Kidney epithelial cell (primary cell): ENCODE results near the gene CREB5. TPM values are rescaled to one million over a fixed set of nuclear protein-coding genes. Genes with fewer than 3 reads are reported as not detected.

ENCODE experiments used
- DNase-seq: peaks from one replicate; pipeline ENCODE4 v3.0.0-alpha.2; 2010; ENCODE audit warnings: low read depth
- H3K27me3 ChIP-seq: 2 replicates; pipeline ENCODE4 v1.6.0; 2011; ENCODE audit warnings: low read length; ENCODE audit not compliant: control insufficient read depth, insufficient read depth
- H3K36me3 ChIP-seq: 2 replicates; pipeline ENCODE4 v1.5.1; 2011; ENCODE audit warnings: low read length; ENCODE audit not compliant: control insufficient read depth, insufficient read depth
- H3K4me3 ChIP-seq: 2 replicates; pipeline ENCODE4 v1.5.1; 2011; ENCODE audit warnings: low read depth, mild to moderate bottlenecking, control low read depth, low read length
- total RNA-seq: library from RNA; depleted of rRNA; stranded (reverse); fragments of >200 nt; gene quantifications from 2 replicates; pipeline ENCODE4 v1.2.3, GENCODE V29; 2015
- TF ChIP-seq, protein P1 (sequence below): IDR thresholded peaks from 2 replicates; pipeline ENCODE4 v1.5.1; 2011; ENCODE audit warnings: mild to moderate bottlenecking, moderate library complexity, low read length, control low read depth, inconsistent platforms; ENCODE audit not compliant: insufficient read depth, poor library complexity, severe bottlenecking

The CREB5 gene
- total RNA-seq, 1 donor from 2014 or later: 27.9 TPM

DNA sequence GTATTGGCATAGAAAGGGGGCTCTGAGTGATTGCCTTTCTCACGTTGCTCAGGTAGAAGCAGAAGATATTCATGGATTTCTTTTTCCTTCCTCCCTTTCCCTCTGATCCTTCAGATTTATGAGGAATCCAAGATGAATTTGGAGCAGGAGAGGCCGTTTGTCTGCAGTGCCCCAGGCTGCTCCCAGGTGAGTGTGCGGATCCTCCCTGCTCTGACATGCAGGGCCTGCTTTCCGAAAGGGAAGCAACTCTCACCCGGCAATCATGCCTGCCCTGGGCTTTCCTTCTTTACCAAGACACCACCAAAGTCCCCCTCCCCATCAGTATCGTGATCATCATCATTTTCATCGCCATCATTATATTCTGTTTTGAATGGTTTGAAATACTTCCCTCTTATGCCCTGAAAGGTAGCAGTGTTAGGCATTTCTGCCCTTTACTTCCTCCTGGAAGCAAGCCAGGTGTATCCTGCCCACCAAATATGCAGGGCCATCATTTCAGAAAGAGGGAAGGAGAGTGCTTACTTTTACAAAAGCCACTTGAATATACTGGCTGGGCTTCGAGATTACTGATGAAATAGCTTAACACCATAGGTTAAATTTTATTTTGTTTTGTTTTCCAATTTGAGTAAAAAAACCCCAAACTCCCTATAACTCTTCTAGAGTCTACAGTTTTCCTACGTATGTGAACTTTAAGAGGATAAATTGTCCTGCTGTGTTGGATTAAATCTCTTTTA lies 75.9 kb downstream of the CREB5 start:
- no peak for DNase-seq
- Histone ChIP-seq H3K27me3 (no peaks in the 10 kb centered on the region), H3K4me3 (no peak overlapping the region), H3K36me3 (no peaks in the 10 kb centered on the region)
- TF ChIP-seq, protein P1, sequence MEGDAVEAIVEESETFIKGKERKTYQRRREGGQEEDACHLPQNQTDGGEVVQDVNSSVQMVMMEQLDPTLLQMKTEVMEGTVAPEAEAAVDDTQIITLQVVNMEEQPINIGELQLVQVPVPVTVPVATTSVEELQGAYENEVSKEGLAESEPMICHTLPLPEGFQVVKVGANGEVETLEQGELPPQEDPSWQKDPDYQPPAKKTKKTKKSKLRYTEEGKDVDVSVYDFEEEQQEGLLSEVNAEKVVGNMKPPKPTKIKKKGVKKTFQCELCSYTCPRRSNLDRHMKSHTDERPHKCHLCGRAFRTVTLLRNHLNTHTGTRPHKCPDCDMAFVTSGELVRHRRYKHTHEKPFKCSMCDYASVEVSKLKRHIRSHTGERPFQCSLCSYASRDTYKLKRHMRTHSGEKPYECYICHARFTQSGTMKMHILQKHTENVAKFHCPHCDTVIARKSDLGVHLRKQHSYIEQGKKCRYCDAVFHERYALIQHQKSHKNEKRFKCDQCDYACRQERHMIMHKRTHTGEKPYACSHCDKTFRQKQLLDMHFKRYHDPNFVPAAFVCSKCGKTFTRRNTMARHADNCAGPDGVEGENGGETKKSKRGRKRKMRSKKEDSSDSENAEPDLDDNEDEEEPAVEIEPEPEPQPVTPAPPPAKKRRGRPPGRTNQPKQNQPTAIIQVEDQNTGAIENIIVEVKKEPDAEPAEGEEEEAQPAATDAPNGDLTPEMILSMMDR: no peak

GRCh38 chr7:28490831-28491230 lies 78.5 kb downstream of the CREB5 start:
- H3K36me3 ChIP-seq: no peaks in the 10 kb centered on the region
- H3K4me3 ChIP-seq: no peak overlapping the region
- H3K27me3 ChIP-seq: no peaks in the 10 kb centered on the region
- TF ChIP-seq, protein P1: no peak
- DNase-seq: no peak

DNA sequence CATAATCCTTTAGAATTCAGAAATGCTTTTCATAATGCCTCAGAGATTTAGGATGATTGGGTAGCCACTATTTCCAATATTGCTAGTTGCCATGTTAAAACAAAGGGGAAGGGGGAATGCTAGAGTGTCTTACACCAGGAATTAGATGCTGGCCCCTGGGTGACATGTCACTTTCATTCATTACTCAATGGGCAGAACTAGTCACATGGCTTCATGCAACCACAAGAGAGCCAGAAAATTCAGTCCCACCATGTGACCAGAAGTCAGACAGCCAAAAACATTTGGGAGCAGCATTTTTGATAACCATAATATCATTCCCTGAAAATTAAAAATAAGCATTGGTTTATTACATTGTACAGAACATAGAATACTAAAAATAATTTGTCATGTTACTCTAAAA lies 81.2 kb downstream of the CREB5 start:
- Histone ChIP-seq H3K27me3 (no peaks in the 10 kb centered on the region), H3K36me3 (no peaks in the 10 kb centered on the region), H3K4me3 (no peak overlapping the region)
- TF ChIP-seq, protein P1: no peak
- no peak for DNase-seq

- no peak for DNase-seq
- H3K4me3 ChIP-seq: no peak overlapping the region
- H3K36me3 ChIP-seq: no peaks in the 10 kb centered on the region
- TF ChIP-seq, protein P1: no peak
- H3K27me3 ChIP-seq: no peaks in the 10 kb centered on the region
Observed at GRCh38 chr7:28497009-28497408, 84.7 kb downstream of the CREB5 start.

- no peak for DNase-seq
- H3K27me3 ChIP-seq: no peaks in the 10 kb centered on the region
- H3K36me3 ChIP-seq: no peaks in the 10 kb centered on the region
- no peak overlapping the region for H3K4me3 ChIP-seq
- TF ChIP-seq, protein P1: no peak
Observed at GRCh38 chr7:28498636-28499035, 86.3 kb downstream of the CREB5 start.

DNA sequence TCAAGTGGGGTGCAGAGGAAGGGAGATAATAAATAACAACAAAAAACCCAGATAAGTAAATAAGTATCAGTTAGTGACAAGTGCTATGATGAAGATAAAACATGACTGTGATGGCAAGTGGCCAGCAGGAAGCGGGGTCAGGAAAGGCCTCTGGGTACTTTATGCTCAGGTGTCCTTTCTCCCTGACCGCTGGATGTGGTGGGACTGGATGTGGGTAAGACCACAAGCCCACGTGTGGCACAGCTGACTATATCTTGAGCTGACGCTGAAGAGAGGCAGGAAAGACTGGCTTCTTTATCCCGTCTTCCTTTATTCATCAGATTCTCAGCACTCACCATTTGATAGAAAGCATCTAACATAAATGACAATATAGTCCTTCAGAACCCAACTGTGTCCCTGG lies 87.8 kb downstream of the CREB5 start:
- no peaks in the 10 kb centered on the region for H3K27me3 ChIP-seq
- no peak for DNase-seq
- H3K4me3 ChIP-seq: no peak overlapping the region
- no peaks in the 10 kb centered on the region for H3K36me3 ChIP-seq
- TF ChIP-seq, protein P1: no peak
